Esophagus squamous epithelium (tissue), 4 donors: ENCODE measurements around the gene RPL4.

ENCODE experiments used
- POLR2A ChIP-seq, 4 donors: fragments of 450-650 bp; IDR thresholded peaks; one replicate each; pipeline ENCODE4 v1.6.1; 2017; ENCODE audit warnings: antibody characterized with exemption in 4 of 4, mild to moderate bottlenecking in 4 of 4, moderate library complexity in 3 of 4
- TF ChIP-seq, protein P1 (sequence below), 6 experiments: fragments of 450-650 bp in 4 of 6; fragments of 200-600 bp in 2 of 6; sonication (generic) in 2 of 6; IDR thresholded peaks; one replicate each; pipeline ENCODE4 v1.5.1; 2016 to 2019; ENCODE audit warnings: antibody characterized with exemption in 6 of 6, mild to moderate bottlenecking in 4 of 6, moderate library complexity in 4 of 6

DNA sequence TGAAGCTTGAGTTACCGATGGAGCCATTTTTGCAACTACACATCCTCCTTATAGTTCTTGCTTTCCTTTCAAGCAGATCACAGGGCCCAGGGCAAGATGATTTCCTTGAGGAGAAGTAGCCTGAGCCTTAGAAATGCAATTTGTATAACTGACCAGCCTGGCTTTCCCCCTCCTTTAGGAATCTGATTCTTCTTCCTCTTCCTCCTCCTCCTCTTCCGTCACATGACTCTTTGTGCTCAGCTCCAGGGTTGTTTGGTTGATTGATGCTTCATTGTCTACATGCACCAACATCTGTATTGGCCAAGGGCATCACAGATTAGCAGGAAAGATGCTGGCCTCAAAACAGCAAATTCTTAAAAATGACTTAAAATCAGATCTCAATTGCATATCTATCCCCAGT, 10.4 kb downstream of the RPL4 start:
- TF ChIP-seq, protein P1, sequence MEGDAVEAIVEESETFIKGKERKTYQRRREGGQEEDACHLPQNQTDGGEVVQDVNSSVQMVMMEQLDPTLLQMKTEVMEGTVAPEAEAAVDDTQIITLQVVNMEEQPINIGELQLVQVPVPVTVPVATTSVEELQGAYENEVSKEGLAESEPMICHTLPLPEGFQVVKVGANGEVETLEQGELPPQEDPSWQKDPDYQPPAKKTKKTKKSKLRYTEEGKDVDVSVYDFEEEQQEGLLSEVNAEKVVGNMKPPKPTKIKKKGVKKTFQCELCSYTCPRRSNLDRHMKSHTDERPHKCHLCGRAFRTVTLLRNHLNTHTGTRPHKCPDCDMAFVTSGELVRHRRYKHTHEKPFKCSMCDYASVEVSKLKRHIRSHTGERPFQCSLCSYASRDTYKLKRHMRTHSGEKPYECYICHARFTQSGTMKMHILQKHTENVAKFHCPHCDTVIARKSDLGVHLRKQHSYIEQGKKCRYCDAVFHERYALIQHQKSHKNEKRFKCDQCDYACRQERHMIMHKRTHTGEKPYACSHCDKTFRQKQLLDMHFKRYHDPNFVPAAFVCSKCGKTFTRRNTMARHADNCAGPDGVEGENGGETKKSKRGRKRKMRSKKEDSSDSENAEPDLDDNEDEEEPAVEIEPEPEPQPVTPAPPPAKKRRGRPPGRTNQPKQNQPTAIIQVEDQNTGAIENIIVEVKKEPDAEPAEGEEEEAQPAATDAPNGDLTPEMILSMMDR (IDR thresholded peaks at IDR 0.05) = no peak
- no peak for TF ChIP-seq POLR2A (IDR thresholded peaks at IDR 0.05)
